Spleen (tissue), 11 donors: ENCODE results near the gene ITM2C. TPM values are rescaled to one million over a fixed set of nuclear protein-coding genes. Genes with fewer than 3 reads are reported as not detected.

Source experiments
- DNase-seq: peaks from one replicate; pipeline ENCODE4 v3.0.0-alpha.2; 2020
- H3K27ac ChIP-seq, 8 donors: fragments of 200-600 bp; sonication (generic) in 7 of 8; 1 replicate in 4 of 8; 2 replicates in 4 of 8; pipeline versions ENCODE4 v1.5.0 to v1.8.0; 2016 to 2021; ENCODE audit warnings: inconsistent platforms in 4 of 8, mild to moderate bottlenecking in 4 of 8, moderate library complexity in 1 of 8
- H3K27me3 ChIP-seq, 7 donors: fragments of 200-600 bp; sonication (generic) in 6 of 7; replicated peaks in 1 of 7; 1 replicate in 4 of 7; 2 replicates in 3 of 7; pipeline versions ENCODE4 v1.5.0 to v1.8.0; 2016 to 2021; ENCODE audit warnings: inconsistent platforms in 3 of 7, mild to moderate bottlenecking in 1 of 7
- H3K36me3 ChIP-seq, 6 donors: fragments of 200-600 bp; sonication (generic) in 5 of 6; 1 replicate in 4 of 6; 2 replicates in 2 of 6; pipeline versions ENCODE4 v1.5.0 to v1.8.0; 2016 to 2021; ENCODE audit warnings: inconsistent platforms in 2 of 6
- H3K4me1 ChIP-seq, 6 donors: fragments of 200-600 bp; sonication (generic) in 5 of 6; 1 replicate in 3 of 6; 2 replicates in 3 of 6; pipeline versions ENCODE4 v1.5.0 to v1.8.0; 2016 to 2021; ENCODE audit warnings: inconsistent platforms in 3 of 6
- H3K4me3 ChIP-seq, 8 donors: fragments of 200-600 bp; sonication (generic) in 7 of 8; 1 replicate in 4 of 8; 2 replicates in 4 of 8; pipeline versions ENCODE4 v1.5.0 to v1.8.0; 2016 to 2021; ENCODE audit warnings: inconsistent platforms in 4 of 8, mild to moderate bottlenecking in 4 of 8, moderate library complexity in 2 of 8
- H3K9me3 ChIP-seq, 8 donors: fragments of 200-600 bp; sonication (generic) in 7 of 8; 1 replicate in 4 of 8; 2 replicates in 4 of 8; pipeline versions ENCODE4 v1.5.0 to v1.8.0; 2016 to 2021; ENCODE audit warnings: inconsistent platforms in 4 of 8
- POLR2A ChIP-seq, 3 donors: fragments of 450-650 bp; IDR thresholded peaks; one replicate each; pipeline ENCODE4 v1.5.1; 2017; ENCODE audit warnings: antibody characterized with exemption in 3 of 3, mild to moderate bottlenecking in 1 of 3
- POLR2AphosphoS5 ChIP-seq, 3 donors: sonication (generic); formaldehyde crosslinking; IDR thresholded peaks; one replicate each; pipeline ENCODE4 v1.5.1; 2017; ENCODE audit warnings: antibody characterized with exemption in 3 of 3
- WGBS, 5 donors: extraction: QIAGEN DNeasy Blood & Tissue Kit in 3 of 5; methylation state at CpG; one replicate each; pipeline versions ENCODE4 v1.1.5 to v1.1.7; 2013 to 2018; 5-methylcytosine and 5-hydroxymethylcytosine counted together
- intact Hi-C: fragments of 100-400 bp; cut with DNase I; formaldehyde crosslinking; loops from one replicate; pipeline ENCODE4 v1.15.0; 2023; ENCODE audit warnings: low total_unique reads
- polyA plus RNA-seq, 3 donors: library from polyadenylated mRNA; stranded (reverse); fragments of 200-250 nt; gene quantifications; one replicate each; pipeline ENCODE4 v1.2.1, GENCODE V29; 2013
- total RNA-seq, 7 donors: library from RNA; depleted of rRNA in 3 of 7; stranded (reverse); fragments of >200 nt in 3 of 7; fragmentation: NEBNext Ultra II Directional in 4 of 7; extraction: Animal tissue kit (Norgen Biotek cat#: 25700) in 4 of 7; gene quantifications; one replicate each; pipeline versions ENCODE4 v1.1.0 to v1.2.1, GENCODE V29; 2016 to 2021
- TF ChIP-seq, protein P1 (sequence below), 11 experiments: fragments of 200-600 bp in 7 of 11; fragments of 450-650 bp in 4 of 11; sonication (generic) in 4 of 11; IDR thresholded peaks in 8 of 11; conservative IDR thresholded peaks in 3 of 11; 1 replicate in 7 of 11; 2 replicates in 4 of 11; pipeline versions ENCODE4 v1.4.0 to v1.8.0; 2016 to 2021; ENCODE audit warnings: antibody characterized with exemption in 11 of 11, inconsistent platforms in 4 of 11, mild to moderate bottlenecking in 1 of 11
- donor health status: healthy with polysubstance abuse.
- donor health status: DM: no; HTN: no; CAD: no; lungs with moderate emphysema.
- donor health status: DM: no; HTN: no; CAD: no.
- donor health status: Bipolar disorder and iron deficiency.
- donor health status: healthy.
- donor health status: DM: no; HTN: no; CAD: no.
- donor health status: DM: yes; HTN: yes; CAD: no.

ITM2C gene
- total and polyA plus RNA-seq, 10 donors = 58.5 to 150 (median 93.7) TPM

- peak; percentile 68 for DNase-seq
- Histone ChIP-seq H3K27ac (no peak overlapping the region), H3K36me3 (no peaks in the 10 kb centered on the region), H3K27me3 (peaks cover 0 to 6% (median 0%) of the 10 kb centered on the region in 7 donors), H3K9me3 (no peaks in the 10 kb centered on the region), H3K4me3 (no peak overlapping the region), H3K4me1 (peaks cover 12 to 56% (median 34%) of the 10 kb centered on the region in 6 donors)
- intact Hi-C loops = no loop called here
- 63 to 73% (median 64%) methylated on average over 6 of the region's 6 CpGs for WGBS, 5 donors
- no peak for TF ChIP-seq POLR2A (IDR thresholded peaks at IDR 0.05)
- TF ChIP-seq POLR2AphosphoS5 (IDR thresholded peaks at IDR 0.05) = no peak
- TF ChIP-seq, protein P1, sequence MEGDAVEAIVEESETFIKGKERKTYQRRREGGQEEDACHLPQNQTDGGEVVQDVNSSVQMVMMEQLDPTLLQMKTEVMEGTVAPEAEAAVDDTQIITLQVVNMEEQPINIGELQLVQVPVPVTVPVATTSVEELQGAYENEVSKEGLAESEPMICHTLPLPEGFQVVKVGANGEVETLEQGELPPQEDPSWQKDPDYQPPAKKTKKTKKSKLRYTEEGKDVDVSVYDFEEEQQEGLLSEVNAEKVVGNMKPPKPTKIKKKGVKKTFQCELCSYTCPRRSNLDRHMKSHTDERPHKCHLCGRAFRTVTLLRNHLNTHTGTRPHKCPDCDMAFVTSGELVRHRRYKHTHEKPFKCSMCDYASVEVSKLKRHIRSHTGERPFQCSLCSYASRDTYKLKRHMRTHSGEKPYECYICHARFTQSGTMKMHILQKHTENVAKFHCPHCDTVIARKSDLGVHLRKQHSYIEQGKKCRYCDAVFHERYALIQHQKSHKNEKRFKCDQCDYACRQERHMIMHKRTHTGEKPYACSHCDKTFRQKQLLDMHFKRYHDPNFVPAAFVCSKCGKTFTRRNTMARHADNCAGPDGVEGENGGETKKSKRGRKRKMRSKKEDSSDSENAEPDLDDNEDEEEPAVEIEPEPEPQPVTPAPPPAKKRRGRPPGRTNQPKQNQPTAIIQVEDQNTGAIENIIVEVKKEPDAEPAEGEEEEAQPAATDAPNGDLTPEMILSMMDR (IDR thresholded peaks at IDR 0.05 in 8 of 11, conservative IDR thresholded peaks at IDR 0.05 in 3 of 11) = no peak
Observed at GRCh38 chr2:230895536-230896345, 31.0 kb downstream of the ITM2C start.

- intact Hi-C loops = no loop called here
- WGBS, 5 donors = 86 to 91% (median 89%) methylated on average over 19 of the region's 19 CpGs
- H3K4me3 ChIP-seq = no peak overlapping the region
- H3K9me3 ChIP-seq = no peaks in the 10 kb centered on the region
- peaks cover 12 to 48% (median 33%) of the 10 kb centered on the region in 6 donors for H3K4me1 ChIP-seq
- H3K36me3 ChIP-seq = no peaks in the 10 kb centered on the region
- TF ChIP-seq POLR2A (IDR thresholded peaks at IDR 0.05) (no peak), POLR2AphosphoS5 (IDR thresholded peaks at IDR 0.05) (no peak)
- TF ChIP-seq, protein P1 (IDR thresholded peaks at IDR 0.05 in 8 of 11, conservative IDR thresholded peaks at IDR 0.05 in 3 of 11) = no peak
- no peak overlapping the region for H3K27ac ChIP-seq
- peak; percentile 61 for DNase-seq
- H3K27me3 ChIP-seq = peaks cover 0 to 14% (median 0%) of the 10 kb centered on the region in 7 donors
Observed at GRCh38 chr2:230896346-230897115, 31.8 kb downstream of the ITM2C start.

DNA sequence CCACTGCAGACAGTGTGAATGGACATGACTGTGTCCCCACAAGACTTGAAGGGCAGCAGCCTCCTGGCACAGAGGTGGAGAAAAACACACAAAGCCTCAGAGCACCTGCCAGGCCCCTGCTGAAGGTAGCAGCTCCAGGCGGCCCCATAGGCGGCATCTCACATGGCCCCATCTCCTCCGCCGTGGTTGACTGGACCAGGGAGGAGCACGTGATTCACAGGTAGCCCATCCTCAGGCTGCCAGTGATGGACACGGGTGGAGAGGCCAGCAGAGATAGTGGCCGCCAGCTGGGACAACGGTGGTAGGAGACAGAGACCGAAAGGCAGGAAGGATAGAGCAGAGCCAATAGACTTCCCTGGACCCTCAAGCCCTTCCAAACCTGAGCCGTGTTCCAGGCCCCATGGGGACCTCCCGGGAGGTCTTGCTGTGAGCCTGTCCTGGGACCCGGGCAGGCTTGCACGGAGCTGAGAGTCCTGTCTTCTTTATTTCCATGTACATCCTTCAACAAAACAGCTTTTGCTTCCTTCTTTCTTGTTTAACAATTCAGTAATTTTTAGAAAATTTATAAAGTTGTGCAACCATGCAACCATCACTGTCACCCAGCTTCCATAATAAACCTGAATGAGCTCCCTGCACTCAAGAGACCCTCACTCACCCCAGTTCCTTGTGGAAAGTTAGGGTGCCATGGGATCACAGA is 33.4 kb downstream of the ITM2C start:
- intact Hi-C loops = no loop called here
- Histone ChIP-seq H3K27ac (no peak overlapping the region), H3K36me3 (no peaks in the 10 kb centered on the region), H3K27me3 (peaks cover 0 to 14% (median 0%) of the 10 kb centered on the region in 7 donors), H3K9me3 (no peaks in the 10 kb centered on the region), H3K4me1 (peaks cover 12 to 48% (median 29%) of the 10 kb centered on the region in 6 donors), H3K4me3 (no peak overlapping the region)
- TF ChIP-seq, protein P1 (IDR thresholded peaks at IDR 0.05 in 8 of 11, conservative IDR thresholded peaks at IDR 0.05 in 3 of 11) = no peak
- TF ChIP-seq POLR2AphosphoS5 (IDR thresholded peaks at IDR 0.05) (no peak), POLR2A (IDR thresholded peaks at IDR 0.05) (no peak)
- peak; percentile 64 for DNase-seq
- WGBS, 5 donors = 89 to 97% (median 95%) methylated on average over 13 of the region's 13 CpGs
